HG02798 (cell line): ENCODE data around the gene PRICKLE2.

ENCODE experiments used
- ATAC-seq: cut with Tn5 transposase; IDR thresholded peaks from one replicate; pipeline ENCODE4 v1.9.1; 2021; ENCODE audit warnings: mild to moderate bottlenecking; ENCODE audit not compliant: unreplicated experiment, poor library complexity

The PRICKLE2 gene

DNA sequence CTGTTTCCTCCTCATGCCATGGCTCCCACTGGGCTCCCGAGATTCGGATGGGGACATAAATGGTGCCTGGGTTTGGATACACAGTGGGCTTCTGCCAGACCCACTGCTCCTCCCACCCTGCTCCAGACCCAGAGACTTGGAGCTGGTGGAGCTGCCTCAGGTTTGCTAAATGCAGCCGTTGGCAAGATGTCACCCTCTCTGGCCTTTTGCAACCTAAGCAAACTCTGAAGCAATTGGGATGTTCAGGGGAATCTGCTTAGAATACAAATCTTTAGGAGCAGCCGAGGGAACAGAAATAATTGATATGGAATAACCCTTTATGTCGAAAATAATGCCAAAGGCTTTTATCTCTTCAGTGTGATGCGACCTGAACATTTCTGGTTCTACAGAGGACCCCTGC, 33.4 kb downstream of the PRICKLE2 start:
- ATAC-seq: no peak

GRCh38 chr3:64190517-64191515, 34.5 kb downstream of the PRICKLE2 start:
- no peak for ATAC-seq

DNA sequence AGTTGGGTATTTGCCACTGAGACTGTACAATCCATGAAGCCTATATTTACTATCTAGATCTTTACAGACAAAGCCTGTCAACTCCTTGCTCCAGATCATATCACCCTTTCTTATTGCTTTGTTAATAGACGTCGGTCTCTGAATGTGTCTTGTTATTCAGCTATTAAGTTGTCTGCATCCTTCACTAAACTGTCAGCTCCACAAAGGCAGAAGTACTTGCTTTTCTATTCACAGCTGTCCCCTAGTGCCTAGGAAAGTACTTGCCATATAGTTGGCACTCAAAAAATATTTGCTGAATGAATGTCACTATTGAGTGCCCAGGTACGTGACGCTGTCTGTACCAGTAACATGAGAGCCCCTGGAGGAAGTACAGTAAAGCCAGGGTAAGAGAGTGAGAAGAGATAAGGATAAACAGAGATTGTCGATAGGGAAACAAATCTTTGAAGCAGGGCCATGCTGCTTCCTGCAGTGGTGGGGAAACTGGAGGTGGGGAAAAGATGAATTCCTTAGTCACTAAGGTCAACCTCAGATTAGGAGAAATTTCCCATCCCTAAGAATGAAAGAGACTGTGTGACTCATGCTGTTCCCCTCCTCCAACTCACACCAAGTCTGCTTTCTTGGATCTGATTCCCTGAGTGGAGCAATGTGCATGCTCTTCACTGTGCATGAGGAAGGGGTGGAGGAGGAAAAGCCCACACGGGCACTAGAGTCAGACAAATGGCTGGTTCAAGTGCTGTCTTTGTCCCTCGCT, 36.3 kb downstream of the PRICKLE2 start:
- no peak for ATAC-seq

DNA sequence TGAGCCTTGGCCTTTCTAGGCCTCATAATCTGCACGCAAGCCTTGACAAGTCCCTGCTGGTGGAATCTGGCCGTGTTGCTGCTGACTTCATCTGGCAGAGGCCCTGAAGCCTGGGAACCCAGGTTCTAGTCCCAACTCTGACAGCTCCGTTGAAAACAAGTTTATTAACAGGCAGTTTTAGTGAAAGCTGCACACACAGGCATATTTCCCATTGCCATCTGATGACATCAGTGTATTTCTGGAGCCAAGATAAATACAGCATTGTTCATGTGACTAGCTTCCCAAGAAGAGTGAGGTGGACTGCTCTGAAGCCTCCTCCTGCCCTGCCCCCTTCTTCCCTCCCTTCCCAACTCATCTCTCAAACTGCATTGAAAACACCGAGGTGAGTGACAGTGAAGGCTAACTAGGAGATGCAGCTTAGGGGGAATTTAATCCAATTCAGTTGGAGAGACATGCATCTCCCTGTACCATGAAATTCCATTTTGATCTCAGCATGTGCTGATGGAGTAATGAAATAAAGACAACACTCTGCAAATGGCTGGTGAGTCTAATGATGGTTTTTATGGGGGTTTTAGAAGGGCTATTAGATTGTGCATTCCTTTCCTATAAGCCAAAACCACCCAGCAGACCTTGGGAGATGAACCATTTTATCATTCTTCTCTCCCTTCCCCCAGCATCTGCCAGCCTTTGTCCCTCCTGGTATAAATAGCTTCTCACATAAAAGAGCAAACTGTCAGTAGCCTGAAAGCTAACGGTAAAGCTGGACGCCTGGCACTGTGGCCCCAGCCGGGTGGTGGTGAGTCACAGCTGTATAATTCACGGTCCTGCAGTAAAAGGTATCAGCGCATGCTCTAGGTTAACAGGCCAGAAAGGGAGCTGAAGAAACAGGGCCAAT, 38.0 kb downstream of the PRICKLE2 start:
- no peak for ATAC-seq

DNA sequence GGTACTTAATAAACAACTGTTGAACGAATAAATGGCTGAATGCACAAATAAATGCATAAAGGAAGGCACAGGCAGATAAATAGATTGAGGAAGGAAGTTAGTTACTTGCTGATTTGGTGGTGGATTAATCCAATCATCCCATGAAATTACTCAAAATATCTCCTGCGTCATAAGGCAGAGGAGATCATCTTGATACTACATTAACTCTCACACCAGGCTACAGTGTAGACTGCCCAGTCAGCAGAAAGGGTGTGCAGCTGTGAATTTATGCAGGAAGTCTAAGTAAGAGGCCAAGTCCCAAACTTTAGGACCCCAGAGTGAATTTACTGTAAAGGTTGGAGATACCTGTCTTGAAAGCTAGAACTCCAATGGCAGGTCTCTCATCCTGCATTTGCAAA, 38.6 kb downstream of the PRICKLE2 start:
- ATAC-seq: no peak

DNA sequence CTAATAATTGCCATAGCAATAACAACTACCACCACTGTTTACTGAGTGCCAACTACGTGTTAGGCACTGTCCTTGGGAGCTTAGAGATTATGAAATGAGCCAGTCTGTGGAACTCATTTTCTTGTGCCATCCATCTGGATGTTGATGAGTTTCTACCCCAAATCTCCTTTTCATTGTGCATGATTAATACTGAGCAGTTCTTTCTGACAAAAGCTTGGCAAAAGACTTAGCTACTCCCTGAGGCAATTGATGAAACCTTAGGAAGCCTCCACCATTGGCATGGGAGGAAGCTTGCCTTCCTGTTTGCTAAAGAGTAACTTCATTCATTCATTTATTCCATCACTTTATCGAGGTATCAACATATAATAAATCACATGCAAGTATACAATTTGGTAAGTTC, 39.8 kb downstream of the PRICKLE2 start:
- no peak for ATAC-seq

DNA sequence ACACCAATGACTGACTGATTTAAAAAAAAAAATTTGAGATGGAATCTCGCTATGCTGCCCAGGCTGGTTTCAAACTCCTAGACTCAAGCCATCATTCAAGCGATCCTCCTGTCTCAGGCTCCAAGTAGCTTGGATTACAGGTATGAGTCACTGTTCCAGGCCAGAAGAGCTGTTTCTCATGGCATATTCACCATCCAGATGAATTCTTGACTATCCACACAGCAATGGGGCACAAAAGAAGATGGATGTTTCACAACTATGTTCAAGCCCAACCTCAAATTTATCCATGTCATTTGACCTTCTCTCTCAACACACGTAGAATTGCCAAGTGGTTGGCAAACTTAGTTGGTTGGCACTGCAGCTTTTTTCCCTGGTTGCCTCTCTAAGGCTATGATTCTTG, 40.6 kb downstream of the PRICKLE2 start:
- no peak for ATAC-seq

- ATAC-seq: no peak
These were observed 45.4 kb downstream of the PRICKLE2 start for GRCh38 chr3:64179860-64180259.

DNA sequence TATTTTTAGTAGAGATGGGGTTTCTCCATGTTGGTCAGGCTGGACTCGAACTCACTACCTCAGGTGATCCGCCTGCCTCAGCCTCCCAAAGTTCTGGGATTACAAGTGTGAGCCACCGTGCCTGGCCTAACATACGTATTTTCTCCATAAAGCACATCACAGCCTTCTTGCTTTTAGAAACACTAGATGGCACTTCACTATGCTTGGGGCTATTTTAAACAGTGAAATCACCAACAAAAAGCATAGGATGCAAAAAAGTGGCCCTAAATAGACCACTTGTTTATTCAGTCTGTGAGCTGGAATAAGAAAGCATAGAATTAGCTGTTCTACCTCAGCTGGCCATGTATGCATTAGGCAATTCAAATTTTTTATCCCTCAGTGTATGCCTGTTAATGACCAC, 46.0 kb downstream of the PRICKLE2 start:
- ATAC-seq: no peak

DNA sequence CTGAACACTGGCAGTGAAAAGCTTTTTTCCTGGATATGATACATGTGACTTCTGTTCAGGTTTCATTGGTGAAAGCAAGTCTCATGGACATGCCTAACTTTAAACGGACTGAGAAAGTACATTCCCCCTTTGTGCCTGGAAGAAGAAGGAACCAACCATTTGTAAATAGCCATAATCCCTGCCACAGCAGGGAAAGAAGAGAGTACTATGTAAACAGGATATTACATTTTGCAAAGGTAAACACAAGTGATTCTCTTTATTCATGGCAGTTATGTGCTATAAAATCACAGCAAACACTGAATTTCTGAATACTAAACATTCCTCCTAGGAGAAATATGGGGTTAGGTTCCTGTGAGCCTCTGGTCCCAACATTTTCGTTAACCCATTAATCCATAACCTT, 46.8 kb downstream of the PRICKLE2 start:
- ATAC-seq: no peak

DNA sequence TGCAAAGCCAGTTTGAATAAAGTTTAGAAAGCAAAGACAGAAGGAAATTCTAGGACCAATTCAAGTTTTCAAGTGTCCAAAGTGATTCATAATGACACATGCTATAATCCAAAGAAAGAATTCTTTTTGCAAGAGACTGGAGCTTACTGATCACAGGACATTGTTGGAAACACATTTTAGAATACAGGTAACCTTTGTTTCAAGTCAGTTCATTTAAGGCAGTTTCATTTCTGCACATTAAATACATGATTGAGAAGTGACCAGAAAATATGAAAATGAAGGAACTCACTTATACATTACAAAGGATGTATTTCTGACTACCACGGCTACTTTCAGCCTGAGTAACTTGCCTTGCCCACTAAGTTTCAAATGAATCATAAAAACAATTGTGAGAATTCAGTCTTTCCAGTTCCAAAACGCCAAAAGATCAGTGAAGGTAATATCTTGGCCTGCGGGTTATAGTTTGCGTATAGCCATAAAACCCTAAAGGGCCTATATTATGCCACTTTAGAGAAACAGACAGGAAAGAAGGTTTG, 48.7 kb downstream of the PRICKLE2 start:
- ATAC-seq: no peak

DNA sequence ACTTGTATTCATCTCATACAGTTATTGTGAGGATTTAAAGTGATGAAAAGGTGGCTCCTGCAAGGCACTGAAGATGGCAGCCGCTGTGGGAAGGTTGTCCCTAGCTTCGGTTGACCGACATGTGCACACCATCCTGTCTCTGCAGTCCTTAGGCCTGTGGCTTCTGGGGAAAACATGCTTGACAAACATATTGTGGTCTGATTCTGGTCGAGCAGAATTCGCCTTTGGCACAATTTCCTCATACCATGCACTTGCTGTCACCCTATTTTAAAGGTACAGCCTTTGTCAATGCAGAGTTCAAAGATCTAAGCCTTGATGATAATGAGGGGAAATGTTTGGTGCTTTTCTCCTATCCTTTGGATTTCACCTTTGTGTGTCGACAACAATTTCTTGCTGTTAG, 50.9 kb downstream of the PRICKLE2 start:
- no peak for ATAC-seq

DNA sequence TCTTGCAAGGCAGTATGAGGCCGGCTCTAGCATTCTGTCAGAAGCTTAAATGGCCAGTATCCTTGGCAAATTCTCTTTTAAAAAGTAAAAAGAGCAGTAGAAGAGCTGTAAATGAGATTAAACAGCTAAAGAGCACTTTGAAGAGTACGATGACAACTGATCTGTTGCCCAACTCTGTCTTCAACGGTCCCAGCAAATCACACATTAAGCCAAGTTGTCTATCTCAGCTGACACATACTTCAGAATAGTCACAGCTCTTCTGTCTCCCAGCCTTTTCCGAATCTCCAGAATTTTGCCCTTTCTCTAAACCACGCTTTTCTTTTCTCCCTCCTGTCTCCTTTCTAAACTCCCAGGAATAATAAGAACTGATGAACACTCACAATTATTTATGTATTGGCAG, 51.7 kb downstream of the PRICKLE2 start:
- no peak for ATAC-seq

DNA sequence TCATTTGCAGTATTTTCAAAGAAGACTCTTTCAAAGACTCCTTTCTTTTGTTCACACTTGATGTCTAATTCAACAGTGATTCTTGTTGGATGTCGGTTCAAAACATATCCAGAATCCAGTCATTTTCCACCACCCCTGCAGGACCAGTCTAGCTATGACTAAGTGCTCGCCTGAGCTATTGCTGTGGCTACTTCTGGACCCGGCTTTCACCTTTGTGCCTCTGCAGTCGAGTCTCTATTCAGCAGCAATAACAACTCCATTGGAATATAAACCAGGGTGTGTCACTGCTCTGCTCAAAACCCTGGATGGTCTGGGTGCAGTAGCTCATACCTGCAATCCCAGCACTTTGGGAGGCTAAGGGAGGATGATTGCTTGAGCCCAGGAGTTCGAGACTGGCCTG, 55.0 kb downstream of the PRICKLE2 start:
- ATAC-seq: no peak

DNA sequence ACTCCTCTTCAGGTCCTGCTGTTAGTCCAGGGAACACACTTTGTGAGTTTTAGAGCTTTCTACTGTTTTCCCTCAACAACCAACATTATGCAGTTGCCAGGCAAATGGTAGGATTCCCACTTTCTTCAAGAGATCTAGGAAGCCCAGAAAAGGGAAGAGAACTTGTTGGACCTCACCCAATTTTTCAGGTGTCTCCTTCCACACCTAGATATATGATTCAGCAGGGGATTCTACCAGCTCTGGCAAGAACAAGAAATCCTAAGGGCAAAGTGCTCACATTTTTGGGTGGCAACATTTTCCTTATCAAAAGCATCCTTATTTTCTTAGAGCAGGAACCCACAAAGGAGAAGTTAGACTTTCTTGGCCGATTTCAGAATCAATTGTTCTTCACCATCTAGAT, 57.4 kb downstream of the PRICKLE2 start:
- no peak for ATAC-seq

- ATAC-seq: no peak
These were observed 57.9 kb downstream of the PRICKLE2 start for GRCh38 chr3:64167351-64167750.

DNA sequence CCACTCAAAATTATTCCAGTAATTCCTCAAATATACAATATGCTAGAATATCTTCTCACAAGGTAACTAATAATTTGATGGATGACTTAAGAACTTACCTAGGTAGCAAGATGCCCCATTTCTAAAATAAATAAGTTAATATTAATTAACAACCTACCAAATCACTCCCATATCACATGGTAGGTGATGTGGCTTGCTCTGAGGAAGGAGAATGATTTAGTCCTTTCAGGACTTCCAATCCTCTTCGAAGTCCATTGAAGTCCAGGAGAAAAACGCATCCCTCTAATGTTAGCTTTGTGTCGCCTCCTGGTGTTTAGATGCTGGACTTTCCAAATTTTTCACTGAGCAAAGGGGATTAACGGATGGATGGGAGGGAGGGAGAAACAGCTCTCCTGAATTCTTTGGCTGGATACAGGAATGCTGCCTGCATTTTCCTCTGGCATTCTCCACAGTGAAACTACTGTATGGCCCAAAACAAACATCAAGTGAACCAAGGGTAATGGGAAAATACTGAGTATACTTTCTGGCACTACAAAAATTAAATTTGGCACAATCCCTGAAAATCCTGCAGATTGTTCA, 58.6 kb downstream of the PRICKLE2 start:
- no peak for ATAC-seq

DNA sequence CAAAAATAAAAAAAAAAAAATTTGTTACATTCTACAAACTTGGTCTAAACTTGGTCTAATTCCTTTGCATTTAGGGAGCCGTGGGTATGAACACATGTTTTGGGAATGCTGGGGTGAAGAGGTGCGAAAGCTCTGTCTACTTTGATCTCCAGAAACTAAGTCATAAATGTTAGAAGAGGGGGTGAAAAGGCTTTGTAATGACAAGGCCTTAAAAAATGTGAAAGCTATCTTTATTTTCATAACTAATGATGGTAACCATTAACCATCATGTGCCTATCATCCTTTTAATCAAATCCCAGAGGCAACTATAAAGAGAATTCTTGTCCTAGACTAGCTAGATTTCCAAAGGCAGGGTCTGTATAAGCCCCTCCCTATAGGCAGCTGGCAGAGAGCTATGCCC, 60.9 kb downstream of the PRICKLE2 start:
- ATAC-seq: no peak

DNA sequence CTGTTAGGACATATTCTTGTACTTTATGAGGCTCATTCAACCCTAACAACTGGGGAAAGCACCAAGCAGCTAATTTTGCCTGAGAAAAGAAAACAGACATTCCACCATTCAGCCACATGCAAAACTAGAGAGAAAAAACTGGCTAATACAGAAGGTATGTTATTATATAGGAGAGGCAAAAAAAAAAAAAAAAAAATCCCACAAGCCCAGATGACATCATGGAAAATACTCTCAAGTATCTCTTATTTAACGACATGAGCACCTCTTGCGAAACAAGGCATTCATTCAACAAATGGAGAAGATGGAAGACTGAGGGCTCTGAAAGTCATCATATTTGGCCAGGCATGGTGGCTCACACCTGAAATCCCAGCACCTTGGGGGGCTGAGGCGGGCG, 61.5 kb downstream of the PRICKLE2 start:
- ATAC-seq: peak; percentile 63
